Transverse colon (tissue), 3 donors: ENCODE results near the gene PSME1.

Experiments
- POLR2A ChIP-seq: fragments of 450-650 bp; IDR thresholded peaks from one replicate; pipeline ENCODE4 v1.6.1; 2016; ENCODE audit warnings: antibody characterized with exemption, mild to moderate bottlenecking, moderate library complexity
- TF ChIP-seq, protein P1 (sequence below), 5 experiments: fragments of 200-600 bp in 3 of 5; fragments of 450-650 bp in 2 of 5; sonication (generic) in 3 of 5; IDR thresholded peaks; 1 replicate in 2 of 5; 2 replicates in 3 of 5; pipeline ENCODE4 v1.5.1; 2016 to 2017; ENCODE audit warnings: antibody characterized with exemption in 5 of 5, inconsistent platforms in 3 of 5, mild to moderate bottlenecking in 2 of 5, moderate library complexity in 1 of 5

DNA sequence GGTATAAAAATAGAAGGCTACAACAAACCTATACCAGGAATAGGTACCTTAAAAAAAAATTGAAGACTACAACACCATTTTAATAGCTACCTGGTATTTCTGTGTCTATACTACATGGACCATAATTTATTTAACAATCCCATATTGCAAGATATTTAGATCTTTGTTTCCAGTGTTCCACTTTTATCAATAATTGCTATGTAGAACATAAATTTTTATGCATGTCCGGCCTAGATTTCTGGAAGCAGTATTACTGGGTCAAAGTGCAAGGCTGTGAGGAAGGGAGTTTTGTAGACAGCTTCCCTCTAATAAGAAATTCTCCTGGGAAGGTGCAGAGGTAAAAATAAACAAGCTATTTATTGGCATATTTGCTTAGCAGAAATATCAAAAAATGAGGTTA, 25.5 kb upstream of the PSME1 start:
- TF ChIP-seq, protein P1, sequence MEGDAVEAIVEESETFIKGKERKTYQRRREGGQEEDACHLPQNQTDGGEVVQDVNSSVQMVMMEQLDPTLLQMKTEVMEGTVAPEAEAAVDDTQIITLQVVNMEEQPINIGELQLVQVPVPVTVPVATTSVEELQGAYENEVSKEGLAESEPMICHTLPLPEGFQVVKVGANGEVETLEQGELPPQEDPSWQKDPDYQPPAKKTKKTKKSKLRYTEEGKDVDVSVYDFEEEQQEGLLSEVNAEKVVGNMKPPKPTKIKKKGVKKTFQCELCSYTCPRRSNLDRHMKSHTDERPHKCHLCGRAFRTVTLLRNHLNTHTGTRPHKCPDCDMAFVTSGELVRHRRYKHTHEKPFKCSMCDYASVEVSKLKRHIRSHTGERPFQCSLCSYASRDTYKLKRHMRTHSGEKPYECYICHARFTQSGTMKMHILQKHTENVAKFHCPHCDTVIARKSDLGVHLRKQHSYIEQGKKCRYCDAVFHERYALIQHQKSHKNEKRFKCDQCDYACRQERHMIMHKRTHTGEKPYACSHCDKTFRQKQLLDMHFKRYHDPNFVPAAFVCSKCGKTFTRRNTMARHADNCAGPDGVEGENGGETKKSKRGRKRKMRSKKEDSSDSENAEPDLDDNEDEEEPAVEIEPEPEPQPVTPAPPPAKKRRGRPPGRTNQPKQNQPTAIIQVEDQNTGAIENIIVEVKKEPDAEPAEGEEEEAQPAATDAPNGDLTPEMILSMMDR (IDR thresholded peaks at IDR 0.05), result no peak
- TF ChIP-seq POLR2A, result no peak
